22Rv1 (cell line): ENCODE data around the gene ABCC10.

Experiments
- ZFX ChIP-seq: fragments of 450-650 bp; IDR thresholded peaks from 2 replicates; pipeline ENCODE4 v1.6.1; 2017; ENCODE audit warnings: antibody characterized with exemption, borderline replicate concordance
- TF ChIP-seq, protein P1 (sequence below): fragments of 450-650 bp; IDR thresholded peaks from 2 replicates; pipeline ENCODE4 v1.5.1; 2017; ENCODE audit warnings: mild to moderate bottlenecking

DNA sequence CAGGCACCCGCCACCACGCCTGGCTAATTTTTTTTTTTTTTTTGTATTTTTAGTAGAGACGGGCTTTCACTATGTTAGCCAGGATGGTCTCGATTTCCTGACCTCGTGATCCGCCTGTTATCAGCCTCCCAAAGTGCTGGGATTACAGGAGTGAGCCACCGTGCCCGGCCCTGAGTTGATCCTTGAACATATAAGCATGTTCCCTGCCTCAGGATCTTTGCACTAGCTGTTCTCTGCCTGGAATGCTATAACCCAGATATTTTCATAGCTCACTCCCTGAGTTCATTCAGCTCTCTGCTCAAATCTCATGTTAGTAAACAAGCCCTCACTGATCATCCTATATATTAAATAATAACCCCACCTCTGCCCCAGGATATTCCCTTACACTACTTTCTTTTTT is 37.0 kb downstream of the ABCC10 start:
- TF ChIP-seq, protein P1, sequence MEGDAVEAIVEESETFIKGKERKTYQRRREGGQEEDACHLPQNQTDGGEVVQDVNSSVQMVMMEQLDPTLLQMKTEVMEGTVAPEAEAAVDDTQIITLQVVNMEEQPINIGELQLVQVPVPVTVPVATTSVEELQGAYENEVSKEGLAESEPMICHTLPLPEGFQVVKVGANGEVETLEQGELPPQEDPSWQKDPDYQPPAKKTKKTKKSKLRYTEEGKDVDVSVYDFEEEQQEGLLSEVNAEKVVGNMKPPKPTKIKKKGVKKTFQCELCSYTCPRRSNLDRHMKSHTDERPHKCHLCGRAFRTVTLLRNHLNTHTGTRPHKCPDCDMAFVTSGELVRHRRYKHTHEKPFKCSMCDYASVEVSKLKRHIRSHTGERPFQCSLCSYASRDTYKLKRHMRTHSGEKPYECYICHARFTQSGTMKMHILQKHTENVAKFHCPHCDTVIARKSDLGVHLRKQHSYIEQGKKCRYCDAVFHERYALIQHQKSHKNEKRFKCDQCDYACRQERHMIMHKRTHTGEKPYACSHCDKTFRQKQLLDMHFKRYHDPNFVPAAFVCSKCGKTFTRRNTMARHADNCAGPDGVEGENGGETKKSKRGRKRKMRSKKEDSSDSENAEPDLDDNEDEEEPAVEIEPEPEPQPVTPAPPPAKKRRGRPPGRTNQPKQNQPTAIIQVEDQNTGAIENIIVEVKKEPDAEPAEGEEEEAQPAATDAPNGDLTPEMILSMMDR = no peak
- no peak for TF ChIP-seq ZFX
